Ishikawa (cell line): ENCODE results near the gene EGF.

ENCODE experiments used
- CEBPB ChIP-seq: IDR thresholded peaks from 2 replicates; pipeline ENCODE4 v1.6.1; 2012
- CREB1 ChIP-seq: IDR thresholded peaks from 2 replicates; pipeline ENCODE4 v1.6.1; 2012; ENCODE audit warnings: low read depth
- EGR1 ChIP-seq: IDR thresholded peaks from 2 replicates; pipeline ENCODE4 v1.6.1; 2012
- EP300 ChIP-seq: IDR thresholded peaks from 2 replicates; pipeline ENCODE4 v1.6.1; 2012; ENCODE audit warnings: borderline replicate concordance
- FOXM1 ChIP-seq: IDR thresholded peaks from 2 replicates; pipeline ENCODE4 v1.6.1; 2012; ENCODE audit warnings: low read depth, borderline replicate concordance
- MAX ChIP-seq: IDR thresholded peaks from 2 replicates; pipeline ENCODE4 v1.6.1; 2012
- NFIC ChIP-seq: IDR thresholded peaks from 2 replicates; pipeline ENCODE4 v1.6.1; 2012
- RAD21 ChIP-seq: IDR thresholded peaks from 2 replicates; pipeline ENCODE4 v1.6.1; 2012; ENCODE audit warnings: low read depth
- REST ChIP-seq: IDR thresholded peaks from 2 replicates; pipeline ENCODE4 v1.6.1; 2012; ENCODE audit warnings: low read depth, mild to moderate bottlenecking
- TAF1 ChIP-seq: IDR thresholded peaks from 2 replicates; pipeline ENCODE4 v1.6.1; 2012; ENCODE audit warnings: low read depth, mild to moderate bottlenecking
- TCF12 ChIP-seq: IDR thresholded peaks from 2 replicates; pipeline ENCODE4 v1.6.1; 2012; ENCODE audit warnings: low read depth
- TEAD4 ChIP-seq: IDR thresholded peaks from 2 replicates; pipeline ENCODE4 v1.6.1; 2012
- USF1 ChIP-seq: IDR thresholded peaks from 2 replicates; pipeline ENCODE4 v1.6.1; 2012
- YY1 ChIP-seq: IDR thresholded peaks from 2 replicates; pipeline ENCODE4 v1.6.1; 2012; ENCODE audit warnings: low read depth
- ZBTB7A ChIP-seq: IDR thresholded peaks from 2 replicates; pipeline ENCODE4 v1.6.1; 2012; ENCODE audit warnings: low read depth

The EGF gene

GRCh38 chr4:109912706-109913595 lies at the start of gene EGF:
TSS of gene EGF (plus strand) at chr4:109912883. CDS start at chr4:109913336, 453 bp downstream.
- no peak for TF ChIP-seq FOXM1
- no peak for TF ChIP-seq EP300
- TF ChIP-seq RAD21 = no peak

GRCh38 chr4:109864134-109864533 lies 48.5 kb upstream of the EGF start:
- TF ChIP-seq TCF12 (no peak), EGR1 (no peak), EP300 (no peak), MAX (no peak), USF1 (no peak), TAF1 (no peak), YY1 (no peak), FOXM1 (no peak), CREB1 (no peak), ZBTB7A (no peak)

- no peak for TF ChIP-seq NFIC
- no peak for TF ChIP-seq MAX
- TF ChIP-seq RAD21 = no peak
- TF ChIP-seq CREB1 = no peak
- TF ChIP-seq TEAD4 = no peak
- TF ChIP-seq EP300 = no peak
- no peak for TF ChIP-seq TCF12
- TF ChIP-seq ZBTB7A = no peak
- TF ChIP-seq EGR1 = no peak
Observed at GRCh38 chr4:109870061-109870460, 42.6 kb upstream of the EGF start.

GRCh38 chr4:109872065-109872464 lies 40.6 kb upstream of the EGF start:
- TF ChIP-seq TCF12 = no peak
- no peak for TF ChIP-seq NFIC
- TF ChIP-seq REST = no peak
- TF ChIP-seq EP300 = no peak
- no peak for TF ChIP-seq RAD21
- TF ChIP-seq FOXM1 = no peak
- no peak for TF ChIP-seq YY1
- no peak for TF ChIP-seq TAF1
- TF ChIP-seq TEAD4 = no peak
- TF ChIP-seq CREB1 = no peak
- TF ChIP-seq ZBTB7A = no peak
- no peak for TF ChIP-seq MAX
- TF ChIP-seq EGR1 = no peak

- TF ChIP-seq REST (no peak), MAX (no peak), USF1 (no peak), EP300 (no peak), CREB1 (no peak), TAF1 (no peak), TEAD4 (no peak), ZBTB7A (no peak), YY1 (no peak), EGR1 (no peak), FOXM1 (no peak), CEBPB (no peak), NFIC (no peak), TCF12 (no peak), RAD21 (no peak)
Observed at GRCh38 chr4:109872950-109873656, 39.6 kb upstream of the EGF start.
